ENCODE data around the gene ADAP1. TPM values are rescaled to one million over a fixed set of nuclear protein-coding genes. Genes with fewer than 3 reads are reported as not detected.

ADAP1 gene
- total RNA-seq, 2 experiments from 2014 or later = 6.8 to 7.2 TPM

GRCh38 chr7:897086-897485, 57.4 kb downstream of the ADAP1 start:
- no peak for ATAC-seq (ENCODE audit: poor library complexity)
- H3K27me3 ChIP-seq (ENCODE audit: control insufficient read depth in 1 of 2, insufficient read depth in 2 of 2, low read length in 2 of 2) = no peaks in the 10 kb centered on the region
- peaks cover 51% of the 10 kb centered on the region for H3K36me3 ChIP-seq (ENCODE audit: insufficient read depth, low read length)
- no peak for DNase-seq
- no peaks in the 10 kb centered on the region for H3K9me3 ChIP-seq (ENCODE audit: control insufficient read depth in 1 of 2, insufficient read depth in 1 of 2, low read length in 2 of 2)
- no peak for TF ChIP-seq CTCF (IDR thresholded peaks at IDR 0.05)
- peaks cover 6% of the 10 kb centered on the region for H3K4me1 ChIP-seq (ENCODE audit: insufficient read depth, low read length)
- ChIA-PET CTCF (interaction anchor here (1.1 kb wide), 1 partner anchor 169 kb away, joined by 3 read pairs; no protein-coding TSS in a partner anchor), POLR2A (no interaction called here)
- intact Hi-C loops (cut with DNase I, micrococcal nuclease) = no loop called here
- H3K27ac ChIP-seq (ENCODE audit: low read depth in 1 of 2, low read length in 2 of 2) = no peak overlapping the region
- no peaks in the 10 kb centered on the region for H3K4me1 Mint-ChIP-seq (ENCODE audit: low read depth)
- H3K36me3 Mint-ChIP-seq (ENCODE audit: low read depth) = peaks cover 47% of the 10 kb centered on the region
- H3K4me3 ChIP-seq (ENCODE audit: low read length) = no peak overlapping the region
- no peaks in the 10 kb centered on the region for H3K27me3 Mint-ChIP-seq
- no peak overlapping the region for H3K27ac Mint-ChIP-seq
- H3K4me3 Mint-ChIP-seq = no peak overlapping the region
- H3K9me3 Mint-ChIP-seq = no peaks in the 10 kb centered on the region

GRCh38 chr7:896346-897075, 58.0 kb downstream of the ADAP1 start:
- no peaks in the 10 kb centered on the region for H3K9me3 Mint-ChIP-seq
- POLR2A ChIA-PET = no interaction called here
- DNase-seq (no peak), ATAC-seq (ENCODE audit: poor library complexity) (no peak)
- no peaks in the 10 kb centered on the region for H3K27me3 Mint-ChIP-seq
- Histone ChIP-seq H3K36me3 (ENCODE audit: insufficient read depth, low read length) (peaks cover 56% of the 10 kb centered on the region), H3K4me1 (ENCODE audit: insufficient read depth, low read length) (peaks cover 6% of the 10 kb centered on the region), H3K27ac (ENCODE audit: low read depth in 1 of 2, low read length in 2 of 2) (no peak overlapping the region), H3K4me3 (ENCODE audit: low read length) (no peak overlapping the region), H3K9me3 (ENCODE audit: control insufficient read depth in 1 of 2, insufficient read depth in 1 of 2, low read length in 2 of 2) (no peaks in the 10 kb centered on the region), H3K27me3 (ENCODE audit: control insufficient read depth in 1 of 2, insufficient read depth in 2 of 2, low read length in 2 of 2) (no peaks in the 10 kb centered on the region)
- intact Hi-C loops (cut with DNase I, micrococcal nuclease) = no loop called here
- CTCF ChIA-PET = interaction anchor here (1.1 kb wide), 1 partner anchor 169 kb away, joined by 3 read pairs; no protein-coding TSS in a partner anchor
- TF ChIP-seq CTCF (IDR thresholded peaks at IDR 0.05) = no peak
- H3K36me3 Mint-ChIP-seq (ENCODE audit: low read depth) = peaks cover 50% of the 10 kb centered on the region
- no peak overlapping the region for H3K27ac Mint-ChIP-seq
- H3K4me1 Mint-ChIP-seq (ENCODE audit: low read depth) = no peaks in the 10 kb centered on the region
- no peak overlapping the region for H3K4me3 Mint-ChIP-seq

GRCh38 chr7:895451-896052, 58.9 kb downstream of the ADAP1 start:
- no peak for ATAC-seq (ENCODE audit: poor library complexity)
- Mint-ChIP-seq H3K36me3 (ENCODE audit: low read depth) (peaks cover 59% of the 10 kb centered on the region), H3K4me3 (no peak overlapping the region), H3K27ac (no peak overlapping the region), H3K27me3 (no peaks in the 10 kb centered on the region), H3K4me1 (ENCODE audit: low read depth) (no peaks in the 10 kb centered on the region), H3K9me3 (no peaks in the 10 kb centered on the region)
- ChIA-PET POLR2A (no interaction called here), CTCF (no interaction called here)
- Histone ChIP-seq H3K27ac (ENCODE audit: low read depth in 1 of 2, low read length in 2 of 2) (no peak overlapping the region), H3K9me3 (ENCODE audit: control insufficient read depth in 1 of 2, insufficient read depth in 1 of 2, low read length in 2 of 2) (no peaks in the 10 kb centered on the region), H3K4me1 (ENCODE audit: insufficient read depth, low read length) (no peaks in the 10 kb centered on the region), H3K36me3 (ENCODE audit: insufficient read depth, low read length) (peaks cover 66% of the 10 kb centered on the region), H3K27me3 (ENCODE audit: control insufficient read depth in 1 of 2, insufficient read depth in 2 of 2, low read length in 2 of 2) (no peaks in the 10 kb centered on the region), H3K4me3 (ENCODE audit: low read length) (no peak overlapping the region)
- intact Hi-C loops (cut with DNase I, micrococcal nuclease) = no loop called here
- TF ChIP-seq CTCF (IDR thresholded peaks at IDR 0.05) = no peak
- DNase-seq = no peak
